ENCODE results near the gene CD34.

CD34 gene

GRCh38 chr1:207919523-207920170 lies 8.7 kb upstream of the CD34 start:
- no peak overlapping the region for H4K12ac ChIP-seq (ENCODE audit: low read depth, low read length)
- H3K4me2 ChIP-seq (ENCODE audit: low read length) = no peak overlapping the region
- no peak overlapping the region for H3K27ac ChIP-seq (ENCODE audit: low read depth, low read length)
- H3K9ac ChIP-seq (ENCODE audit: low read length) = no peak overlapping the region
- H2BK5ac ChIP-seq (ENCODE audit: low read depth, low read length, poor library complexity) = no peak overlapping the region
- no peak overlapping the region for H4K91ac ChIP-seq (ENCODE audit: low read depth, low read length)
- DNase-seq = no peak
- H3K9me3 ChIP-seq (ENCODE audit: insufficient read depth, low read depth, low read length) = no peaks in the 10 kb centered on the region
- no peaks in the 10 kb centered on the region for H3K79me2 ChIP-seq (ENCODE audit: control insufficient read depth, insufficient read depth, low read length, poor library complexity)
- H2BK120ac ChIP-seq (ENCODE audit: insufficient read depth, low read length, poor library complexity) = no peak overlapping the region
- no peak overlapping the region for H3K4me3 ChIP-seq (ENCODE audit: low read depth, low read length)
- no peaks in the 10 kb centered on the region for H3K79me1 ChIP-seq (ENCODE audit: low read length)
- no peaks in the 10 kb centered on the region for H3K27me3 ChIP-seq (ENCODE audit: insufficient read depth, low read length)
- no peaks in the 10 kb centered on the region for H3K36me3 ChIP-seq (ENCODE audit: control insufficient read depth in 1 of 2, insufficient read depth in 2 of 2, low read length in 2 of 2)
- H2AK5ac ChIP-seq (ENCODE audit: low read length) = no peak overlapping the region
- no peak overlapping the region for H3K18ac ChIP-seq (ENCODE audit: low read length)
- H3K14ac ChIP-seq (ENCODE audit: low read length) = no peak overlapping the region
- no peaks in the 10 kb centered on the region for H3K4me1 ChIP-seq (ENCODE audit: control insufficient read depth in 1 of 2, insufficient read depth in 2 of 2, low read length in 2 of 2)
- H3K4ac ChIP-seq (ENCODE audit: low read depth, low read length) = no peak overlapping the region
- no CpG with 5 or more reads among the region's 2 CpGs for WGBS (ENCODE audit: extremely low coverage, insufficient coverage, insufficient read length)
- no peak overlapping the region for H3K23ac ChIP-seq (ENCODE audit: low read length)
- no peak overlapping the region for H4K8ac ChIP-seq (ENCODE audit: low read depth, low read length)
- H2AFZ ChIP-seq (ENCODE audit: insufficient read depth, low read length, poor library complexity) = no peak overlapping the region
- H2BK12ac ChIP-seq (ENCODE audit: low read length) = no peak overlapping the region

GRCh38 chr1:207918581-207918980 lies 7.7 kb upstream of the CD34 start:
- Histone ChIP-seq H3K4me1 (ENCODE audit: control insufficient read depth in 1 of 2, insufficient read depth in 2 of 2, low read length in 2 of 2) (no peaks in the 10 kb centered on the region), H3K4me2 (ENCODE audit: low read length) (no peak overlapping the region), H2AFZ (ENCODE audit: insufficient read depth, low read length, poor library complexity) (no peak overlapping the region), H3K27me3 (ENCODE audit: insufficient read depth, low read length) (no peaks in the 10 kb centered on the region), H4K12ac (ENCODE audit: low read depth, low read length) (no peak overlapping the region), H2BK12ac (ENCODE audit: low read length) (no peak overlapping the region), H3K23ac (ENCODE audit: low read length) (no peak overlapping the region), H3K14ac (ENCODE audit: low read length) (no peak overlapping the region), H3K79me2 (ENCODE audit: control insufficient read depth, insufficient read depth, low read length, poor library complexity) (no peaks in the 10 kb centered on the region), H2BK5ac (ENCODE audit: low read depth, low read length, poor library complexity) (no peak overlapping the region), H3K4ac (ENCODE audit: low read depth, low read length) (no peak overlapping the region), H3K27ac (ENCODE audit: low read depth, low read length) (no peak overlapping the region), H3K9me3 (ENCODE audit: insufficient read depth, low read depth, low read length) (no peaks in the 10 kb centered on the region), H3K18ac (ENCODE audit: low read length) (no peak overlapping the region), H3K4me3 (ENCODE audit: low read depth, low read length) (no peak overlapping the region), H3K79me1 (ENCODE audit: low read length) (no peaks in the 10 kb centered on the region), H4K91ac (ENCODE audit: low read depth, low read length) (no peak overlapping the region), H3K36me3 (ENCODE audit: control insufficient read depth in 1 of 2, insufficient read depth in 2 of 2, low read length in 2 of 2) (no peaks in the 10 kb centered on the region), H2AK5ac (ENCODE audit: low read length) (no peak overlapping the region), H2BK120ac (ENCODE audit: insufficient read depth, low read length, poor library complexity) (no peak overlapping the region), H4K8ac (ENCODE audit: low read depth, low read length) (no peak overlapping the region), H3K9ac (ENCODE audit: low read length) (no peak overlapping the region)
- DNase-seq = no peak
- no CpG with 5 or more reads among the region's 5 CpGs for WGBS (ENCODE audit: extremely low coverage, insufficient coverage, insufficient read length)

- H3K79me1 ChIP-seq (ENCODE audit: low read length) = no peaks in the 10 kb centered on the region
- no peak overlapping the region for H4K91ac ChIP-seq (ENCODE audit: low read depth, low read length)
- WGBS (ENCODE audit: extremely low coverage, insufficient coverage, insufficient read length) = no CpG with 5 or more reads among the region's 5 CpGs
- H3K36me3 ChIP-seq (ENCODE audit: control insufficient read depth in 1 of 2, insufficient read depth in 2 of 2, low read length in 2 of 2) = no peaks in the 10 kb centered on the region
- H3K4me1 ChIP-seq (ENCODE audit: control insufficient read depth in 1 of 2, insufficient read depth in 2 of 2, low read length in 2 of 2) = no peaks in the 10 kb centered on the region
- H2BK5ac ChIP-seq (ENCODE audit: low read depth, low read length, poor library complexity) = no peak overlapping the region
- H3K4me3 ChIP-seq (ENCODE audit: low read depth, low read length) = no peak overlapping the region
- no peak overlapping the region for H4K12ac ChIP-seq (ENCODE audit: low read depth, low read length)
- no peaks in the 10 kb centered on the region for H3K9me3 ChIP-seq (ENCODE audit: insufficient read depth, low read depth, low read length)
- no peaks in the 10 kb centered on the region for H3K79me2 ChIP-seq (ENCODE audit: control insufficient read depth, insufficient read depth, low read length, poor library complexity)
- no peak overlapping the region for H4K8ac ChIP-seq (ENCODE audit: low read depth, low read length)
- no peak for DNase-seq
- no peak overlapping the region for H3K9ac ChIP-seq (ENCODE audit: low read length)
- no peak overlapping the region for H3K18ac ChIP-seq (ENCODE audit: low read length)
- H2AK5ac ChIP-seq (ENCODE audit: low read length) = no peak overlapping the region
- no peak overlapping the region for H3K14ac ChIP-seq (ENCODE audit: low read length)
- no peak overlapping the region for H2AFZ ChIP-seq (ENCODE audit: insufficient read depth, low read length, poor library complexity)
- H3K27me3 ChIP-seq (ENCODE audit: insufficient read depth, low read length) = no peaks in the 10 kb centered on the region
- no peak overlapping the region for H3K23ac ChIP-seq (ENCODE audit: low read length)
- H3K4ac ChIP-seq (ENCODE audit: low read depth, low read length) = no peak overlapping the region
- H2BK12ac ChIP-seq (ENCODE audit: low read length) = no peak overlapping the region
- H3K4me2 ChIP-seq (ENCODE audit: low read length) = no peak overlapping the region
- H2BK120ac ChIP-seq (ENCODE audit: insufficient read depth, low read length, poor library complexity) = no peak overlapping the region
- H3K27ac ChIP-seq (ENCODE audit: low read depth, low read length) = no peak overlapping the region
These were observed 7.1 kb upstream of the CD34 start for GRCh38 chr1:207918011-207918410.

- H3K79me1 ChIP-seq (ENCODE audit: low read length) = no peaks in the 10 kb centered on the region
- H4K91ac ChIP-seq (ENCODE audit: low read depth, low read length) = no peak overlapping the region
- H3K18ac ChIP-seq (ENCODE audit: low read length) = no peak overlapping the region
- H2BK120ac ChIP-seq (ENCODE audit: insufficient read depth, low read length, poor library complexity) = no peak overlapping the region
- no peak overlapping the region for H3K4ac ChIP-seq (ENCODE audit: low read depth, low read length)
- no peaks in the 10 kb centered on the region for H3K79me2 ChIP-seq (ENCODE audit: control insufficient read depth, insufficient read depth, low read length, poor library complexity)
- H2BK12ac ChIP-seq (ENCODE audit: low read length) = no peak overlapping the region
- WGBS (ENCODE audit: extremely low coverage, insufficient coverage, insufficient read length) = no CpG with 5 or more reads among the region's 4 CpGs
- DNase-seq = no peak
- no peak overlapping the region for H3K14ac ChIP-seq (ENCODE audit: low read length)
- no peak overlapping the region for H2BK5ac ChIP-seq (ENCODE audit: low read depth, low read length, poor library complexity)
- H2AK5ac ChIP-seq (ENCODE audit: low read length) = no peak overlapping the region
- H4K8ac ChIP-seq (ENCODE audit: low read depth, low read length) = no peak overlapping the region
- H3K9ac ChIP-seq (ENCODE audit: low read length) = no peak overlapping the region
- H3K23ac ChIP-seq (ENCODE audit: low read length) = no peak overlapping the region
- no peaks in the 10 kb centered on the region for H3K9me3 ChIP-seq (ENCODE audit: insufficient read depth, low read depth, low read length)
- no peak overlapping the region for H3K27ac ChIP-seq (ENCODE audit: low read depth, low read length)
- no peaks in the 10 kb centered on the region for H3K36me3 ChIP-seq (ENCODE audit: control insufficient read depth in 1 of 2, insufficient read depth in 2 of 2, low read length in 2 of 2)
- H3K4me2 ChIP-seq (ENCODE audit: low read length) = no peak overlapping the region
- peaks cover 6% of the 10 kb centered on the region for H3K27me3 ChIP-seq (ENCODE audit: insufficient read depth, low read length)
- no peaks in the 10 kb centered on the region for H3K4me1 ChIP-seq (ENCODE audit: control insufficient read depth in 1 of 2, insufficient read depth in 2 of 2, low read length in 2 of 2)
- peak overlapping the region; percentile 36 for H4K12ac ChIP-seq (ENCODE audit: low read depth, low read length)
- no peak overlapping the region for H3K4me3 ChIP-seq (ENCODE audit: low read depth, low read length)
- no peak overlapping the region for H2AFZ ChIP-seq (ENCODE audit: insufficient read depth, low read length, poor library complexity)
These were observed 6.2 kb upstream of the CD34 start for GRCh38 chr1:207917080-207917479.

All from trophoblast cell (in vitro differentiated cells and primary cell).